Natural killer cell (primary cell): ENCODE measurements around the gene ASIC2. TPM values are rescaled to one million over a fixed set of nuclear protein-coding genes. Genes with fewer than 3 reads are reported as not detected.

Source experiments
- ATAC-seq, 3 donors: fragments of 150-1000 bp in 2 of 3; fragments of 200-7000 bp in 1 of 3; cut with Tn5 transposase; 1 replicate in 1 of 3; 2 replicates in 2 of 3; pipeline ENCODE4 v1.10.0; 2021; ENCODE audit warnings: mild to moderate bottlenecking in 2 of 3, moderate library complexity in 2 of 3
- DNase-seq, 2 donors: peaks; one replicate each; pipeline versions ENCODE4 v3.0.0 to v3.0.0-alpha.2; 2013 to 2021; ENCODE audit warnings: mixed read lengths in 1 of 2
- H3K27ac ChIP-seq: one replicate; pipeline ENCODE4 v1.5.1; 2013; ENCODE audit warnings: mild to moderate bottlenecking, low read length
- H3K27me3 ChIP-seq: one replicate; pipeline ENCODE4 v1.6.1; 2013; ENCODE audit warnings: low read length; ENCODE audit not compliant: control insufficient read depth, insufficient read depth
- H3K36me3 ChIP-seq: one replicate; pipeline ENCODE4 v1.6.1; 2013; ENCODE audit warnings: low read length; ENCODE audit not compliant: control insufficient read depth, insufficient read depth
- H3K4me1 ChIP-seq: one replicate; pipeline ENCODE4 v1.6.1; 2013; ENCODE audit warnings: low read length; ENCODE audit not compliant: control insufficient read depth, insufficient read depth
- H3K4me3 ChIP-seq: one replicate; pipeline ENCODE4 v1.5.1; 2013; ENCODE audit warnings: low read length
- H3K9me3 ChIP-seq: one replicate; pipeline ENCODE4 v1.6.1; 2013; ENCODE audit warnings: low read length; ENCODE audit not compliant: control insufficient read depth, insufficient read depth
- H3K27ac Mint-ChIP-seq, 2 donors: one replicate each; pipeline ENCODE4 v1.8.0; 2022; ENCODE audit warnings: mild to moderate bottlenecking in 2 of 2, mixed read lengths in 2 of 2, moderate library complexity in 1 of 2
- H3K27me3 Mint-ChIP-seq, 2 donors: one replicate each; pipeline ENCODE4 v1.8.0; 2022; ENCODE audit warnings: low read depth in 2 of 2, mixed read lengths in 2 of 2
- H3K36me3 Mint-ChIP-seq: one replicate; pipeline ENCODE4 v1.8.0; 2022; ENCODE audit warnings: mixed read lengths
- H3K4me1 Mint-ChIP-seq, 2 donors: one replicate each; pipeline ENCODE4 v1.8.0; 2022; ENCODE audit warnings: mixed read lengths in 2 of 2
- H3K4me3 Mint-ChIP-seq: one replicate; pipeline ENCODE4 v1.8.0; 2022; ENCODE audit warnings: mild to moderate bottlenecking, moderate library complexity, mixed read lengths
- H3K9me3 Mint-ChIP-seq, 2 donors: one replicate each; pipeline ENCODE4 v1.8.0; 2022; ENCODE audit warnings: mixed read lengths in 2 of 2
- WGBS: methylation state at CpG from one replicate; pipeline ENCODE4 v1.1.7; 2013; ENCODE audit warnings: missing lambda C conversion rate; ENCODE audit not compliant: insufficient coverage; 5-methylcytosine and 5-hydroxymethylcytosine counted together
- intact Hi-C: fragments of 100-400 bp; cut with micrococcal nuclease; formaldehyde crosslinking; loops from one replicate; pipeline ENCODE4 v1.14.2; 2022
- total RNA-seq, 4 donors: library from RNA; stranded (reverse); fragments of 120-200 nt in 1 of 4; gene quantifications; one replicate each; pipeline versions ENCODE4 v1.2.3 to v1.2.4, GENCODE V29; 2013 to 2022
- TF ChIP-seq, protein P1 (sequence below): fragments of 200-600 bp; IDR thresholded peaks from one replicate; pipeline ENCODE4 v1.8.0; 2022; ENCODE audit warnings: antibody characterized with exemption

The ASIC2 gene
- total RNA-seq, 3 donors from 2014 or later (not counting 1 experiment from before 2014, with no cell fraction given), result not detected

DNA sequence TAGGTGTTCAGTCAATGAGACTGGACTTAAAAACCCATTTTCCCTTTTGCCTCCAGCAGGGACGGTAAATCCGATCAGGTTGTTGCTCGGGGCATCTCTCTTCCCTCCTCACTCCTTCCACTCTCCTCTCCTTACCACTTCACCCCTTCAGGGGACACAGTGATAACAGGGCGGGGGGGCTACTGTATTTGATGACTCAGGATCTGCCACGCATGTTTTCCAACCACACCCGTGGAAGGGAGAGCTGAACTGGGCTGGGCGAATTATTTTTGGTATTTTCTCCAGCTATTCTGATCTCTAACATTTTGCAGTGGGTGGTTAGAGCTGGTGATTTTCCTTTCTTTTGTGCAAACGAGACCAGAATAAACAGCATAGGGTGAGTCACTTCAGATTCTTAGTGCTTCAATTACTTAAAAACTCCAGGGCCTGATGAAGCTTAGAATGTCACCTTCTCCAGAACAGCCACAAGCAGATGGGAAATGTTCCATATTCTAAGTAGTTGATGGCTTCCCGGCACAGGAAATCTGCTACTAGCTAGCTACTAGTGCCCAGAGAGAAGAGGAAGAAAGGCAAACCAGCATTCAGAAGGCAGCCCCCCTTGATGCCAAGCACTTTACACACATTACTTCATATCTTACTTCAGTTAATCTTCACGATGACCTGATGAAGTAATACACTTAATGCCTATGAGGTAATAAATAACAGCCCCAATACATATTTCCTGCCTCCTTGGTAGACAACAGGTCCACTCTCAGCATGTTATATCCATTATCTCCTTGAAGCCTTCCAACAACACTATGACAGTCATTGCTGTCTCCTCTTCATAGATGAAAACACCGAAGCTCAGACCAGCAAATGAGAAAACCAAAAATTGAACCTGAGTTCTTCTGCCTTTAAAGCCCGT lies 74.1 kb downstream of the ASIC2 start:
- no peaks in the 10 kb centered on the region for H3K9me3 ChIP-seq
- intact Hi-C loops, result no loop called here
- H3K27ac Mint-ChIP-seq, result no peak overlapping the region
- H3K9me3 Mint-ChIP-seq, result no peaks in the 10 kb centered on the region
- H3K36me3 ChIP-seq, result no peaks in the 10 kb centered on the region
- ATAC-seq, result no peak
- DNase-seq, result no peak
- H3K4me3 ChIP-seq, result no peak overlapping the region
- H3K27me3 Mint-ChIP-seq, result peaks cover 16 to 17% of the 10 kb centered on the region in 2 donors
- no peaks in the 10 kb centered on the region for H3K36me3 Mint-ChIP-seq
- no peaks in the 10 kb centered on the region for H3K4me1 Mint-ChIP-seq
- no peaks in the 10 kb centered on the region for H3K27me3 ChIP-seq
- H3K27ac ChIP-seq, result no peak overlapping the region
- 74% methylated on average over 11 of the region's 12 CpGs for WGBS
- no peaks in the 10 kb centered on the region for H3K4me1 ChIP-seq
- H3K4me3 Mint-ChIP-seq, result no peak overlapping the region
- TF ChIP-seq, protein P1, sequence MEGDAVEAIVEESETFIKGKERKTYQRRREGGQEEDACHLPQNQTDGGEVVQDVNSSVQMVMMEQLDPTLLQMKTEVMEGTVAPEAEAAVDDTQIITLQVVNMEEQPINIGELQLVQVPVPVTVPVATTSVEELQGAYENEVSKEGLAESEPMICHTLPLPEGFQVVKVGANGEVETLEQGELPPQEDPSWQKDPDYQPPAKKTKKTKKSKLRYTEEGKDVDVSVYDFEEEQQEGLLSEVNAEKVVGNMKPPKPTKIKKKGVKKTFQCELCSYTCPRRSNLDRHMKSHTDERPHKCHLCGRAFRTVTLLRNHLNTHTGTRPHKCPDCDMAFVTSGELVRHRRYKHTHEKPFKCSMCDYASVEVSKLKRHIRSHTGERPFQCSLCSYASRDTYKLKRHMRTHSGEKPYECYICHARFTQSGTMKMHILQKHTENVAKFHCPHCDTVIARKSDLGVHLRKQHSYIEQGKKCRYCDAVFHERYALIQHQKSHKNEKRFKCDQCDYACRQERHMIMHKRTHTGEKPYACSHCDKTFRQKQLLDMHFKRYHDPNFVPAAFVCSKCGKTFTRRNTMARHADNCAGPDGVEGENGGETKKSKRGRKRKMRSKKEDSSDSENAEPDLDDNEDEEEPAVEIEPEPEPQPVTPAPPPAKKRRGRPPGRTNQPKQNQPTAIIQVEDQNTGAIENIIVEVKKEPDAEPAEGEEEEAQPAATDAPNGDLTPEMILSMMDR, result no peak

DNA sequence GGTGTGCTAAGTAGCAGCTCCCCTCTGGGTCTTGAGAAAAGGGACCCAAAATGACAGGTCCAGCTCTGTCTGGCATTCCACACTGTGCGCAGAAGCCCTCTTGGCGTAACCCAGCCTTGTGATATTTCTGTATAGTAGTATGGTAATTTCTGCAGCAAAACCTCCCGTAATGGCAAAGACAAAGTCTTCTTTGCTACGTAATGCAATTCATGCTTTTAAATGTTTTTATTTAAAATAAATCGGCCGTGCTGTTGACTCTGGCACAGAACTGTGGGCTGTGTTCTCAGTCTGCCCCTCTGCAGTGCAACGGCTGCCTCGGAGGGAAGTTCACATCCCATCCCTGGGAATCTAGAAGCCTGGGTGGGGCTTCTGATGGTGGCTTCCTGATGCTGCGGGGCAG lies 75.2 kb downstream of the ASIC2 start:
- Mint-ChIP-seq H3K27ac (no peak overlapping the region), H3K4me1 (no peaks in the 10 kb centered on the region), H3K9me3 (no peaks in the 10 kb centered on the region), H3K36me3 (no peaks in the 10 kb centered on the region), H3K4me3 (no peak overlapping the region), H3K27me3 (peaks cover 8 to 16% of the 10 kb centered on the region in 2 donors)
- H3K36me3 ChIP-seq, result no peaks in the 10 kb centered on the region
- intact Hi-C loops, result no loop called here
- H3K4me1 ChIP-seq, result no peaks in the 10 kb centered on the region
- no peak overlapping the region for H3K4me3 ChIP-seq
- WGBS, result 87% methylated on average over 9 of the region's 9 CpGs
- H3K27me3 ChIP-seq, result no peaks in the 10 kb centered on the region
- ATAC-seq, result no peak
- no peaks in the 10 kb centered on the region for H3K9me3 ChIP-seq
- DNase-seq, result no peak
- TF ChIP-seq, protein P1, result no peak
- H3K27ac ChIP-seq, result no peak overlapping the region

DNA sequence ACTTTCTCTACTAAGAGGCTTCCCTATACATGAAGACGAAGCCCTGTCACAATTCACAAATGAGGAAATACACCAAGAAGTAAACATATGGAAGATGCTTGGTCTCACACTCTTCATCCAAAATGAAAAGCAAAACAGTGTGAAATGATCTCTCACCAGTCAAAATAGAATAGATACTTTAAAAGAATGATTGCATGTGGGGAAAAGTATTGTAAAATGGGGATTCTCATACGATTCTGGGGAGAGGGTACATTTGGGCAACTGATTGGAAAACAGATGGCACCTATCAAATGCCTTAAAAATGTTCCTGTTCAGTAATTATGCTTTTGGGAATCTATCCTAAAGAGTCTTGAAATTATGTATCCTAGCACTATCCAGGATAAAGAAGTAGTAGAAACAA lies 78.1 kb downstream of the ASIC2 start:
- Histone ChIP-seq H3K4me3 (no peak overlapping the region), H3K9me3 (no peaks in the 10 kb centered on the region), H3K36me3 (no peaks in the 10 kb centered on the region), H3K4me1 (no peaks in the 10 kb centered on the region), H3K27me3 (no peaks in the 10 kb centered on the region), H3K27ac (no peak overlapping the region)
- TF ChIP-seq, protein P1, result no peak
- no peak overlapping the region for H3K27ac Mint-ChIP-seq
- ATAC-seq (no peak), DNase-seq (no peak)
- no peak overlapping the region for H3K4me3 Mint-ChIP-seq
- 67% methylated on average over 1 of the region's 2 CpGs for WGBS
- H3K4me1 Mint-ChIP-seq, result no peaks in the 10 kb centered on the region
- intact Hi-C loops, result no loop called here
- peaks cover 13 to 21% of the 10 kb centered on the region in 2 donors for H3K27me3 Mint-ChIP-seq
- no peaks in the 10 kb centered on the region for H3K36me3 Mint-ChIP-seq
- H3K9me3 Mint-ChIP-seq, result no peaks in the 10 kb centered on the region
